NCI-H1694 treated with DMSO at 0.1 percent for 48 hours (cell line): ENCODE data around the gene SIRPB1.
"Not testable (repeated sequence)": the region's sequence is repeated elsewhere in the genome, so short reads cannot be mapped to it uniquely, and the experiment has no call there.

ENCODE experiments used
- DNase-seq: peaks from one replicate; lab custom pipeline; 2025; lab: John Stamatoyannopoulos, UW

Gene SIRPB1

DNA sequence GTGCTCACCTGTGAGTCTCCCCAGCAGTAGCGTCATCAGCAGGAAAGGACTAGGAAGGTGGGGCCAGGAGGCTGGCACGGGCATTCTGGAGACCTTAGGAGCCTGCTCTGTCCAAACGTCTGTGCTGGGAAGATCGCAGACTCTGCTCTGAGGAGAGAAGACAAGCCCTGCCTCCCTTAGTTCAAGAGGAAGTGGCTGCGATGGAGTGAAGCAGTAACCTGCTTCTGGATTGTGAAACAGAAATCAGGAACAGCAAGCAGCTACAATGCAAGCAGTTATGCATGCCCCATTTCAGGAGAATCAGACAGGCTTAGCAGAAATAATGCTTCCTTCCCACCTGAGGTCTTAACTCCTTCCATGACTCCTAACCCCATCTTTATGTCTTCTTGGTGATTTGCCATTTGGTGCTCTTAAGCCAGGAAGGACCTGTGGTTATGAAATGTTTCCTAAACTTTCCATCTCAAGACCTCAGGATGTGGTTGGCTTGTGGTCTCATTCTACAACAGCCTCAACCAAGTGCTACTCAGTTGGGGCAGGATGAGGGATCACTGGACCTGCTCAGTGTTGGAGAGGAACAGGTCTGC lies at the start of gene SIRPB1:
TSS of gene SIRPB1 (minus strand) at position 149 of the 584 bp plus-strand sequence. CDS start at position 84, 65 bp downstream.
- DNase-seq = no peak

GRCh38 chr20:1669304-1669703 lies 49.5 kb upstream of the SIRPB1 start:
- no peak for DNase-seq

DNA sequence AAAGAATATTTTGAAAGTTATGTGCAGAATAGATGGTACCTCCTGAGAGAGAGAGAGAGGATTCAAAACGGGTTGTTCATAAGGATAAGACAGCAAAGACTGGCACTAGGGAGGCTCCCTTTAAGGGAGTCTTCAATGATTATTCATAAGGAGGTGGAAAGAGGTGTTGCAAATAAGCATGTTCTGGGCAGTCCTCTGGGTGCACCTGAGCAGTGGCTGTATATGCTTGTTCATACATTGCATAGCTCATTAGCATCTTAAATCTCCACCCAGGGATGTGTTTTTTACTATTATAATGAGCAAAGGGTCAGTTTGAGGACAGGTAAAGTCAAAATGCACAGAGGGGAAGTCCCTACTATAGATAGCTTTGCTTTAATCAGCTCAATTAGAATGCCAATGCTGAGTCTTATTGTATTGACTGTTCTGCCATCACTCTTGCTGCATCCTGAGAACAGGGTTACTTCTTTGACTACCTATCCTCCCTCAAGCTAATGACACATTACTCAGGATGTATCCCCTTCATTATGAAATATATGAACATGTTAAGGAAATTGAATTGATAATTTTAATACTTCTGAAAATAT lies 47.8 kb upstream of the SIRPB1 start:
- DNase-seq = no peak

DNA sequence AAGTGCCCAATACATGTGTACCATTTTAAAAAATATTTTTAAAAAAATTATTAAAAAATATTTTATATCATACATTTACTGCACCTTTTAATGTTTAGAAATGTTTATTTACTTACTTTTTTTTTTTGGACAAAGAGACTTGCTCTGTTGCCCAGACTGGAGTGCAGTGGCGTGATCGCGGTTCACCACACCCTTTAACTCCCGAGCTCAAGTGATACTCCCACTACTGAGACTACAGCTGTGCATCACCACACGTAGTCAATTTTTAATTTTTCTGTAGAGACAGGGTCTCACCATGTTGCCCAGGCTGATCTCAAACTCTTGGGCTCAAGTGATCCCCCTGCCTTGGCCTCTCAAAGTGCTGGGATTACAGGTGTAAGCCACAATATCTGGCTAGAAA lies 47.0 kb upstream of the SIRPB1 start:
- DNase-seq = no peak

DNA sequence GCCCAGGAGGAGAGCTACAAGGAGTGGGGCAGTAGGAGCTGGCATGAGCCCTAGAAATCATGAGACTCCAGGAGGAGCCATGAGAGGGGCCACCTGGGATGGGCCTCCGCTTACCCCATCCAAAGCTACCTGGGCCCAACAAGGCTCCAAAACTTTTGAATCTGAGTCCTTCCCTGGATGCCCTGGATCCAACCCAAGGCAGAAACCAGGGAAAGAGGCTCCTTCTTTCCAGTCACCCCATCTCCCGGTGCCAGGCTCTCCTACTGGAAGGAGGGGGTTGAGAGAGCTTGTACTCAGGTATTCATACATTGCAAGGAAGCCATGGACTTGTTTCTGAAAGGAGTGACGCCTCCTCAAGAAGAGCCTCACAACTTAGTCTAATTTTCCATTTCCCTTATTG lies 45.5 kb upstream of the SIRPB1 start:
- DNase-seq = no peak

GRCh38 chr20:1664911-1665310 lies 45.1 kb upstream of the SIRPB1 start:
- no peak for DNase-seq

DNA sequence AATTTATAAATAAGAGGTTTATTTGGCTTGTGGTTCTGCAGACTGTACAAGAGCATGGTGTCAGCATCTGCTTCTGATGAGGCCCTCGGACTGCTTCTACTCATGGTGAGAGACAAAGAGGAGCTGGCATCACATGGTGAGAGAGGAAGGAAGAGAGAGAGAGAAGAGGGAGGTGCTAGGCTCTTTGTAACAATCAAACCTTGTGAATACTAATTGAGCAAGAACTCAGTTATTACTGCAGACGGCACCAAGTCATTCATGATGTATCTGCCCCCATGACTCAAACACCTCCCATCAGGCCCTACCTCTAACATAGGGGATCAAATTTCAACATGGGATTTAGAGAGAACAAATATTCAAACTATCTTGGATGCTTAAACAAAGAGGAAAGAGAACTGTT lies 44.1 kb upstream of the SIRPB1 start:
- DNase-seq = no peak

DNA sequence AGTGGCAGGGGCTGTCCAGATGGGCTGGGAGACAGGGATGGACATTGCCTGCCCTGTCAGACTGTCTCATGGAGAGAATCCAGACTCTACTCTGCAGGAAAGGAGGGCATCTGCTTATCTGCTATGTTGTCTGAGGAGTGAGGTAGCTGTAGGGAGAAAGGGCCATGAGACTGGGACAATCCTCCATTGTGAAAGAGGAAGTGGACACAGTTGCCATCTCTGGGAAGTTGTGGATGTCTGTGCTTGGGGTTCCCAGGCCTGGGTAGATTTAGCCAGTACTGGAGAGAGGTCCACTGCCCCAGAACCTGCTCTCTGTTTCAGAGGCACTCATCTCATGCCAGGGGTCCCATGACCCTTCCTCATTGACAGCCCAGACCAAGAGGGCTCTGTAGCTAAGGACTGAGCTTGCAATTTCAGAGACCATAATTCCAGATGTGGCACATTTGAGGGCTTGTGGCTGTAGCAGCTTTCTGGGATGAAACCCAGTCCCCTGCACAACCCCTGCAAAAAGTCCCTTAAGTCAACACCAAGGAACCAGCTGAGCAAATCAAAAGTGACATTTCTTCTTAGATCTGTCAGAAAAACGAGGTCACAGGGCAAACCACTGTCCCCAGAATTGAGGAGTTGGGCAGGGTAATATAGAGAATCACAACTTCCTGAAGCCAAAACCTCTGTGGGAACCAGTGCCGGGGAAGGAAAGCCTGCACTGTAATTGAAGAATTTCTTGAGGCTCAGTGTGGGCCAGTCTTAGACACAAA lies 41.9 kb upstream of the SIRPB1 start:
- no peak for DNase-seq

DNA sequence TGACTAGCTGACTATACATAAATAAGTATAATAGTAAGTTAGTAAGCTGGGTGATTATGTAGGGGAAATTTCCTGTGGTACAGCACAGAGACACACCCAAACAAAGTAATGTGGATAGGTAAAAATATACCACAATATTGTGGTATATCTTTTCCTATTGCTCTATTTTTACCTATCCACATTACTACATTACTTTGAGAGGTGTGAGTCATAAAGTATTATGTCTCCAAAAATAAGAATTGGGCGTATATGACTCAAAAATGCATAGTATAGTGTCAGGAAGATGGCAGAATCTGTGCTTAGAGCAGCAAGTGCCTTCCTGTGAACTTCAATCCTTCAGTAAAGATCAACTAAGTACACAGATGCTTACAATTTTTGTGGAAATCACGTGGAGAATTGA lies 40.4 kb upstream of the SIRPB1 start:
- DNase-seq = no peak

DNA sequence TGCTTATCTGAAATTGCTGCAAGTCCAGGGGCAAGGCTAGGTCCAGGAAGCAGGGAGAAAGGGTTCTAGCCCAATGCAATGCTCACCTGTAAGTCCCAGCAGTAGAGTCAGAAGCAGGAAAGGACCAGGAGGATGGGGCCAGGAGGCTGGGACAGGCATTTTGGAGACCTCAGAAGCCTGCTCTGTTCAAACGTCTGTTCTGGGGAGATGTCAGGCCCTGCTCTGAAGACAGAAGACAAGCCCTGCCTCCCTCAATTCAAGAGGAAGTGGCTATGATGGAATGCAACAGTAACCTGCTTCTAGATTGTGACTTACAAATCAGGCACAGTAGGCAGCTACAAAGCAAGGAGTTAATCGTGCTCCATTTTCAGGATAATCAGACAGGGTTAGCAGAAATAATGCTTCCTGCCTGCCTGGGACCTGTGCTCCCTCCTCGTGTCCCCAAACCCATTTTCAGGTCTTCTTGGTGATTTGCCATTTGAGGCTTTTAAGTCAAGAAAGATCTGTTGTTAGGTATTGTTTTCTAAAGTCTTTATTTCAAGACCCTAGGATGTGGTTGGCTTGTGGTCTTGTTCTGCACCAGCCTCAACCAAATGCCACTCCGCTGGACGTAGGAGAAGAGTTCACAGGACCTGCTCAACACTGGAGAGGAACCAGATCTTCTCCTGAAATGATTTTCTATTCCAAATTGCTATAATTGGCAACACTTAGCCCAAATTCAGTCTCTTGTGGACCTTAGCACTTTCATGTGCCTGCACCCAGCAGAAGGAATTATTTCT lies 37.9 kb upstream of the SIRPB1 start, which contains the start of gene SIRPG:
TSS of gene SIRPG (minus strand) at position 224 of the 779 bp plus-strand sequence. CDS start at position 159, 65 bp downstream.
- no peak for DNase-seq

GRCh38 chr20:1656844-1657243 lies 37.0 kb upstream of the SIRPB1 start:
- DNase-seq = no peak

DNA sequence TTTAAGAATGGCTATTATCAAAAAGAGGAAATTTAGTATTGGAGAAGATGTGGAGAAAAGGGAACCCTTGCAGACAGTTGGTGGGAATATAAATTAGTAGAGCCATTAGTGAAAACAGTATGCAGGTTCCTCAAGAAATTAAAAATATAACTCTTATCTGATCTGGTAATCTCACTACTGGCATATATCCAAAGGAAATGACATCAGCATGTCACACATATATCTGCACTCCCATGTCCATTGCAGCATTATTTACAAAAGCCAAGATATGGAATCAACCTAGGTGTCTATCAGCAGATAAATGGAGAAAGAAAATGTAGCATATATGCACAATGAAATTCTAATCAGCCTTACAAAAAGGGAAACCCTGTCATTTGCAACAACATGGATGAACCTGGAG lies 35.2 kb upstream of the SIRPB1 start:
- DNase-seq = no peak

DNA sequence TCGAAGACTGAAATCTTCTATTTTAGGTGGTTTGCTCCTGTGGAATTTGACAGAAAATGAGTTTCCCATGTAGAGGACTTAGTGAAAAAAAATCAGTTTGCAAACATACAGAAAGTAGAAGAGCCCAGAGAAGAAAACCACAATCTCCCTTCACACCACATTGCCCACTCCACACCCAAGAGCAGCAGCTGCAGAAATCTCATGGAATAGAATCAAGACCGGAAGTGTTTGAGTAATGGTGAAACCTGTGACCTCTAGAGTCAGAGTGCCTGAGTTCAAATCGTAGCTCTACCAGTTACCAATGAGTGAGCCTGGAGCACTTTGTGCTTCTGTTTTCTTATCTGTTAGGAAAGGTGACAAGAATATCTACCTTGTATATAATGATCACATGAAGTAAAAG lies 33.2 kb upstream of the SIRPB1 start:
- DNase-seq = no peak

DNA sequence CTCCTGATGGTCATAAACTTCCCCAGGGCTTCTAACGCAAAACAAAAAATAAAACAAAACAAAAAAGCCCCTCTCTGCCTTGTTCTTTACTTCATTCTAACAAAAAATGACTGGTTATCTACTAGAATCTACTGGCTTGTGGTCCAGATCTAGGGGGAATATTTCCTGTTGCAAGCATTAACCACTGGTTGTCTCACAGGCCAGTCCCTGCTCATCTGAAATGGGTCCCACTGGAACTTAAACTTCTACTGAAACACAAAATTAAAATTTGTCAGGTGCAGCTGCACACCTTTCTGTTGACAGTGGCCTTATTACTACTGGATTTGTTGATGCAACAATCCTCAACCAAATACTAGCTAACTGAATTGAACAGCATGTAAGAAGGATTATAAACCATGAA lies 32.3 kb upstream of the SIRPB1 start:
- DNase-seq = no peak

DNA sequence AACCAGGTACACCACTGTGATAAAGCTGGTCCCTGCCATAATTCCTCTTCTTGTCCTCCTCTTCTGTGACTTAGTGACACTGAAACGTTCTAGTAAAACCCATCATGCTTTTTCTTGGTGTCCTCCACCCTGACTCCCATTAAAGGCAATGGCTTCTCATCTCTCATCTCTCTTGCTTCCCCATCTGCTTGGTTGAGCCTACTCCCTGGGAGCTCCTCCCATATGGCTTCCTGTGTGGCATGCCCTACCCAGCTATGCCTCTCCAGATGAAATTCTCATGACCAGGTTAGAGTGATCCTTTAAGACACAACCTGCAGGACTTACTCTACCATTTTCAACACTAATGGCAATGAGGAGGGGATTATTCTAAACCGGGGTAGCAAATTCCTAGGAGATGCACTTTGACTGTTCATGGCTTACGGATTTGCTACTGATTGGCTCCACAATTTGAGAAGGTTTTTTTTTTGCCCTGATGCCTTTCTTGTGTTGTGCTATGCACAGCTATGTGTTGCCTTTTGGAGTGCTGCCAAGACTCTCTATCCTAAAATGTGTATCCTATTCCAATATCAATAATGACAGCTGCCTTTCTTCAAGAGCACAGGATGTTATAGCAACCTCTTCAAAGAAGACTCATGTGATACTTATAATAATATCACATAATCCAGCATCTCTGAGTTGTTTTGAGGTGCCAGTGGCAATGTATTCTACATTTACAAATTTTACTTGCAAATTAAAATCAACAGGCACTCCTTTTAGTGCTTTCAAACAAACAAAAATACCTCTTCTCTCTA lies 31.7 kb upstream of the SIRPB1 start:
- no peak for DNase-seq

DNA sequence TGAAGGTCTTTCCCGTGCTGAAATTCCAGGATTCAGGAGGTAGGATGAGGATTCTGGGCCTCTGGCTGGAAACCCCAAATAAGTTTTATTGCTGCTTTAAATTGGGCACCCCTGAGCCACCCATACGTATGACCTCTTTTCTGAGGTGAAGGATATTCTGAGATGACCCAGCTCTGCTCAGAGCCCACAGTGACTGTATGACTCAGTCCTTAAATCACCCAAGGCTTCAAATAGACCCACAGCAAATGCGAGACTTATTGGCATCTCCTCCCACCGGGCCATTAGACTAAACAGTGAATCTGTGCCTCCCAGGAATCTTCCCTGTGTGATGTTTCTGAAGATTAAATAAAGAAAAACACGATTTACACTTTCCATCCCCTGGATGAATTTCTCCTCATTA lies 28.3 kb upstream of the SIRPB1 start:
- DNase-seq = no peak

GRCh38 chr20:1646975-1647431 lies 27.2 kb upstream of the SIRPB1 start:
- no peak for DNase-seq

GRCh38 chr20:1644101-1644962 lies 24.5 kb upstream of the SIRPB1 start:
- DNase-seq = no peak

GRCh38 chr20:1638643-1639042 lies 18.8 kb upstream of the SIRPB1 start:
- not testable (repeated sequence) for DNase-seq

GRCh38 chr20:1637755-1638154 lies 17.9 kb upstream of the SIRPB1 start:
- no peak for DNase-seq

- no peak for DNase-seq
Observed at GRCh38 chr20:1637226-1637625, 17.4 kb upstream of the SIRPB1 start.
